ENCODE results near the gene USP14. TPM values are rescaled to one million over a fixed set of nuclear protein-coding genes. Genes with fewer than 3 reads are reported as not detected.

USP14 gene
- total RNA-seq, 1 experiment from 2014 or later: 95.2 TPM

DNA sequence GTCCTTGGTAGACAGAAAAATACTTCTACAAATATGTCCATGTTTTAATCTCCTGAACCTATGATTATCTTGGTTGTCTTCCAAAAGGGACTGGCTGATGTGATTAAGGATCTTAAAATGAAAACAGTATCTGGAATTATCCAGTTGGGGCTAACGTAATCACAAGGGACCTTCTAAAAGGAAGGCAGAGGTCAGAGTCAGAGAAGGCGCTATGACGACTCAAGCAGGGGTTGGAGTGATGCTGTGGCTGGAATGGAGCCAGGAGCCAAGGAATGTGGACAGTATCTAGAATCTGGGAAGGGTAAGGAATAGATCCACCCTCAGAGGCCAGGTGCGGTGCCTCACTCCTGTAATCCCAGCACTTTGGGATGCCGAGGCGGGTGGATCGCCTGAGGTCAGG, 4.2 kb upstream of the USP14 start:
- H3K4me1 Mint-ChIP-seq (ENCODE audit: low read depth, unreplicated experiment): no peaks in the 10 kb centered on the region
- no TSS peak for BruUV-seq (replicated peaks)
- no peak for TF ChIP-seq CTCF (IDR thresholded peaks at IDR 0.05; ENCODE audit: insufficient read depth in 1 of 2, low read depth in 1 of 2, low read length in 1 of 2, severe bottlenecking in 1 of 2, unreplicated experiment in 1 of 2)
- no peak for DNase-seq
- Histone ChIP-seq H3K36me3 (ENCODE audit: control insufficient read depth, insufficient read depth, low read length) (no peaks in the 10 kb centered on the region), H3K27me3 (replicated peaks; ENCODE audit: control insufficient read depth, insufficient read depth, low read length) (no peaks in the 10 kb centered on the region; the same call in 1 of the 2 replicates), H3K9me3 (no peaks in the 10 kb centered on the region), H3K4me3 (ENCODE audit: low read depth, low read length) (no peak overlapping the region), H3K4me1 (no peaks in the 10 kb centered on the region)
- no peaks in the 10 kb centered on the region for H3K27me3 Mint-ChIP-seq (ENCODE audit: insufficient read depth, unreplicated experiment)
- intact Hi-C loops (cut with micrococcal nuclease; ENCODE audit: unreplicated experiment): no loop called here
- H3K4me3 Mint-ChIP-seq (ENCODE audit: unreplicated experiment): no peak overlapping the region
- H3K36me3 Mint-ChIP-seq (ENCODE audit: insufficient read depth, unreplicated experiment): no peaks in the 10 kb centered on the region
- no peak overlapping the region for H3K27ac Mint-ChIP-seq (ENCODE audit: unreplicated experiment)
- ChIA-PET POLR2A (no interaction called here), CTCF (no interaction called here)
- H3K9me3 Mint-ChIP-seq (ENCODE audit: unreplicated experiment): no peaks in the 10 kb centered on the region

GRCh38 chr18:155688-156087, 2.7 kb upstream of the USP14 start:
- Histone ChIP-seq H3K4me3 (ENCODE audit: low read depth, low read length) (no peak overlapping the region), H3K4me1 (peaks cover 12% of the 10 kb centered on the region; the same call in 1 of the 2 replicates), H3K27me3 (replicated peaks; ENCODE audit: control insufficient read depth, insufficient read depth, low read length) (no peaks in the 10 kb centered on the region; the same call in 1 of the 2 replicates), H3K36me3 (ENCODE audit: control insufficient read depth, insufficient read depth, low read length) (no peaks in the 10 kb centered on the region), H3K9me3 (no peaks in the 10 kb centered on the region)
- Mint-ChIP-seq H3K9me3 (ENCODE audit: unreplicated experiment) (no peaks in the 10 kb centered on the region), H3K4me1 (ENCODE audit: low read depth, unreplicated experiment) (no peaks in the 10 kb centered on the region), H3K27me3 (ENCODE audit: insufficient read depth, unreplicated experiment) (no peaks in the 10 kb centered on the region), H3K36me3 (ENCODE audit: insufficient read depth, unreplicated experiment) (no peaks in the 10 kb centered on the region), H3K4me3 (ENCODE audit: unreplicated experiment) (no peak overlapping the region), H3K27ac (ENCODE audit: unreplicated experiment) (no peak overlapping the region)
- CTCF ChIA-PET: no interaction called here
- no TSS peak for BruUV-seq (replicated peaks)
- POLR2A ChIA-PET: no interaction called here
- DNase-seq: no peak
- no peak for TF ChIP-seq CTCF (IDR thresholded peaks at IDR 0.05; ENCODE audit: insufficient read depth in 1 of 2, low read depth in 1 of 2, low read length in 1 of 2, severe bottlenecking in 1 of 2, unreplicated experiment in 1 of 2)
- intact Hi-C loops (cut with micrococcal nuclease; ENCODE audit: unreplicated experiment): loop anchor here (5.0 kb wide), 1 partner anchor 43 kb away; no protein-coding TSS in a partner anchor

GRCh38 chr18:156514-157230, 1.7 kb upstream of the USP14 start:
- H3K27me3 ChIP-seq (replicated peaks; ENCODE audit: control insufficient read depth, insufficient read depth, low read length): no peaks in the 10 kb centered on the region
- Mint-ChIP-seq H3K27me3 (ENCODE audit: insufficient read depth, unreplicated experiment) (no peaks in the 10 kb centered on the region), H3K4me3 (ENCODE audit: unreplicated experiment) (no peak overlapping the region), H3K27ac (ENCODE audit: unreplicated experiment) (no peak overlapping the region), H3K36me3 (ENCODE audit: insufficient read depth, unreplicated experiment) (peaks cover 6% of the 10 kb centered on the region), H3K9me3 (ENCODE audit: unreplicated experiment) (no peaks in the 10 kb centered on the region), H3K4me1 (ENCODE audit: low read depth, unreplicated experiment) (peaks cover 6% of the 10 kb centered on the region)
- no peaks in the 10 kb centered on the region for H3K36me3 ChIP-seq (ENCODE audit: control insufficient read depth, insufficient read depth, low read length)
- no TSS peak for BruUV-seq (replicated peaks)
- DNase-seq: no peak
- CTCF ChIA-PET: no interaction called here
- TF ChIP-seq CTCF (IDR thresholded peaks at IDR 0.05; ENCODE audit: insufficient read depth in 1 of 2, low read depth in 1 of 2, low read length in 1 of 2, severe bottlenecking in 1 of 2, unreplicated experiment in 1 of 2): no peak
- intact Hi-C loops (cut with micrococcal nuclease; ENCODE audit: unreplicated experiment): loop anchor here (5.0 kb wide), 1 partner anchor 44 kb away; no protein-coding TSS in a partner anchor
- H3K9me3 ChIP-seq: no peaks in the 10 kb centered on the region
- H3K4me1 ChIP-seq: peaks cover 15% of the 10 kb centered on the region; the same call in 1 of the 2 replicates
- H3K4me3 ChIP-seq (ENCODE audit: low read depth, low read length): no peak overlapping the region
- POLR2A ChIA-PET: no interaction called here

Data from Caco-2 (cell line).